Measurements from ENCODE around the gene TMEM256. TPM values are rescaled to one million over a fixed set of nuclear protein-coding genes. Genes with fewer than 3 reads are reported as not detected.

TMEM256 gene
- total RNA-seq, 3 donors from 2014 or later (not counting 1 experiment from before 2014, with no cell fraction given) = 31.8 to 35.9 (median 34.2) TPM

DNA sequence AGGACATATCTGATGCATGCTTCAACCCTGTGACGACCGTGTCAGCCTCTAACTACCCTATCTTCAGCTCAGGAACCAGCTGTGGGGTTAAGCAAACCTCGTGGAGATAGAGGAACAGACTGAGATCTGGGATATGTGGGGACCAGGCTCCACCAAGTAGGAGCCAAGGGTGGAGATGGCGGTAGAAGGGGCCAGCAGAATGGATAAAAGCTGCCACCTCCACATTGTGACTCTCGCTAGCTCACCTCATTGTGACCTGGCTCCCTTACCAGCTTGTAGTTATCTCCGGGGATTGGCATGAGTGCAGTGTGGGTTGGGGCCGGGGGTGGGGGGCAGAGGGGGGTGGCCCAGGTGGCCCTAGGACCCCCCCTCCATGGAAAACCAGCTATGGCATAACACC lies 21.4 kb upstream of the TMEM256 start, which contains the start of gene SPEM2:
Gene SPEM2 (plus strand): TSS at position 301 of the 400 bp plus-strand sequence. CDS start 73 bp downstream, at position 374.
- Mint-ChIP-seq H3K9me3 (no peaks in the 10 kb centered on the region), H3K27ac (no peak within 1 kb of the TSS), H3K27me3 (ENCODE audit: low read depth in 2 of 2) (no peaks in the 10 kb centered on the region), H3K36me3 (no peaks in the 10 kb centered on the region), H3K4me1 (no peaks in the 10 kb centered on the region), H3K4me3 (no peak within 1 kb of the TSS)
- Histone ChIP-seq H3K27me3 (ENCODE audit: control insufficient read depth, insufficient read depth, low read length) (no peaks in the 10 kb centered on the region), H3K9me3 (ENCODE audit: control insufficient read depth, insufficient read depth, low read length) (no peaks in the 10 kb centered on the region), H3K4me1 (ENCODE audit: control insufficient read depth, insufficient read depth, low read length) (no peaks in the 10 kb centered on the region), H3K27ac (ENCODE audit: low read length) (no peak within 1 kb of the TSS), H3K4me3 (ENCODE audit: low read length) (no peak within 1 kb of the TSS), H3K36me3 (ENCODE audit: control insufficient read depth, insufficient read depth, low read length) (no peaks in the 10 kb centered on the region)
- 82% methylated on average over 5 of the region's 7 CpGs for WGBS (ENCODE audit: insufficient coverage)
- no peak for ATAC-seq
- no peak for DNase-seq
- intact Hi-C loops (cut with micrococcal nuclease) = no loop called here
- TF ChIP-seq, protein P1, sequence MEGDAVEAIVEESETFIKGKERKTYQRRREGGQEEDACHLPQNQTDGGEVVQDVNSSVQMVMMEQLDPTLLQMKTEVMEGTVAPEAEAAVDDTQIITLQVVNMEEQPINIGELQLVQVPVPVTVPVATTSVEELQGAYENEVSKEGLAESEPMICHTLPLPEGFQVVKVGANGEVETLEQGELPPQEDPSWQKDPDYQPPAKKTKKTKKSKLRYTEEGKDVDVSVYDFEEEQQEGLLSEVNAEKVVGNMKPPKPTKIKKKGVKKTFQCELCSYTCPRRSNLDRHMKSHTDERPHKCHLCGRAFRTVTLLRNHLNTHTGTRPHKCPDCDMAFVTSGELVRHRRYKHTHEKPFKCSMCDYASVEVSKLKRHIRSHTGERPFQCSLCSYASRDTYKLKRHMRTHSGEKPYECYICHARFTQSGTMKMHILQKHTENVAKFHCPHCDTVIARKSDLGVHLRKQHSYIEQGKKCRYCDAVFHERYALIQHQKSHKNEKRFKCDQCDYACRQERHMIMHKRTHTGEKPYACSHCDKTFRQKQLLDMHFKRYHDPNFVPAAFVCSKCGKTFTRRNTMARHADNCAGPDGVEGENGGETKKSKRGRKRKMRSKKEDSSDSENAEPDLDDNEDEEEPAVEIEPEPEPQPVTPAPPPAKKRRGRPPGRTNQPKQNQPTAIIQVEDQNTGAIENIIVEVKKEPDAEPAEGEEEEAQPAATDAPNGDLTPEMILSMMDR (IDR thresholded peaks at IDR 0.05) = no peak

DNA sequence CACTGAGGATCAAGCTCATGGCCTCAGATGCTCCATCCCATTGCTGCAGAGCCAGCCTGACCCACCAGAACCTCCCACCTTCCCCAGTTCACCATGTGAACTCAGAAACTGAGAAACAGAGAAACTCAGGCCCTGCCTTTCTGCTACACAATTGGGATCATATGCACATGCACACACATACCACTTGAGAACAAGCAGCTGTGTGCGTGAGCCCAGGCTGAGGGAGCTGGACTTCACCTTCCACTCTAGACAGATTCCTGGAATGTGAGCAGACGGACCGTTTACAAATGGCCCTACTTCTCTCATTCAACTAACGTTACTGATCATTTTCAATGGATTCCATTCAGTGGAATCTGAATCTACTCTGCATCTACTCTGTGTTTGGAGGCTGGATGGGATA lies 19.8 kb upstream of the TMEM256 start:
- Mint-ChIP-seq H3K4me3 (no peak overlapping the region), H3K36me3 (no peaks in the 10 kb centered on the region), H3K4me1 (no peaks in the 10 kb centered on the region), H3K9me3 (no peaks in the 10 kb centered on the region), H3K27me3 (ENCODE audit: low read depth in 2 of 2) (no peaks in the 10 kb centered on the region), H3K27ac (no peak overlapping the region)
- H3K27ac ChIP-seq (ENCODE audit: low read length) = no peak overlapping the region
- no peaks in the 10 kb centered on the region for H3K27me3 ChIP-seq (ENCODE audit: control insufficient read depth, insufficient read depth, low read length)
- TF ChIP-seq, protein P1 (IDR thresholded peaks at IDR 0.05) = no peak
- H3K4me3 ChIP-seq (ENCODE audit: low read length) = no peak overlapping the region
- DNase-seq (no peak), ATAC-seq (no peak)
- H3K4me1 ChIP-seq (ENCODE audit: control insufficient read depth, insufficient read depth, low read length) = no peaks in the 10 kb centered on the region
- no peaks in the 10 kb centered on the region for H3K36me3 ChIP-seq (ENCODE audit: control insufficient read depth, insufficient read depth, low read length)
- 92% methylated on average over 4 of the region's 4 CpGs for WGBS (ENCODE audit: insufficient coverage)
- no peaks in the 10 kb centered on the region for H3K9me3 ChIP-seq (ENCODE audit: control insufficient read depth, insufficient read depth, low read length)
- intact Hi-C loops (cut with micrococcal nuclease) = no loop called here

DNA sequence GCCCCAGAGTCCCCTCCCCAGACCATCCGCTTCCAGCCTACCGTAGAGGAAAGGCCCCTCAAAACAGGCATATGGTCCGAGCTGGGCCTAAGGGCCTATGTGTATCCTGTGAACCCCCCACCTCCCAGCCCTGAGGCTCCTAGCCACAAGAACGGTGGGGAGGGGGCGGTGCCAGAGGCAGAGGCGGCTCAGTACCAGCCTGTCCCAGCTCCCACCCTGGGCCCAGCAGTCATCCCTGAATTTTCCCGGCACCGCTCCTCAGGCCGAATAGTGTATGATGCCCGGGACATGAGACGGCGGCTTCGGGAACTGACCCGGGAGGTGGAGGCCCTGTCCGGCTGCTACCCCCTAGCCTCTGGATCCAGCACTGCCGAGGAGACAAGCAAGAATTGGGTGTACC lies 17.3 kb upstream of the TMEM256 start:
- Mint-ChIP-seq H3K27me3 (ENCODE audit: low read depth in 2 of 2) (no peaks in the 10 kb centered on the region), H3K27ac (no peak overlapping the region), H3K4me3 (no peak overlapping the region), H3K4me1 (no peaks in the 10 kb centered on the region), H3K36me3 (no peaks in the 10 kb centered on the region), H3K9me3 (no peaks in the 10 kb centered on the region)
- TF ChIP-seq, protein P1 (IDR thresholded peaks at IDR 0.05) = no peak
- Histone ChIP-seq H3K36me3 (ENCODE audit: control insufficient read depth, insufficient read depth, low read length) (no peaks in the 10 kb centered on the region), H3K9me3 (ENCODE audit: control insufficient read depth, insufficient read depth, low read length) (no peaks in the 10 kb centered on the region), H3K4me1 (ENCODE audit: control insufficient read depth, insufficient read depth, low read length) (no peaks in the 10 kb centered on the region), H3K27me3 (ENCODE audit: control insufficient read depth, insufficient read depth, low read length) (no peaks in the 10 kb centered on the region), H3K27ac (ENCODE audit: low read length) (no peak overlapping the region), H3K4me3 (ENCODE audit: low read length) (no peak overlapping the region)
- no peak for DNase-seq
- WGBS (ENCODE audit: insufficient coverage) = 94% methylated on average over 16 of the region's 16 CpGs
- ATAC-seq = no peak
- intact Hi-C loops (cut with micrococcal nuclease) = no loop called here

Data from natural killer cell (primary cell).